ENCODE data around the gene PXDC1.

The PXDC1 gene

DNA sequence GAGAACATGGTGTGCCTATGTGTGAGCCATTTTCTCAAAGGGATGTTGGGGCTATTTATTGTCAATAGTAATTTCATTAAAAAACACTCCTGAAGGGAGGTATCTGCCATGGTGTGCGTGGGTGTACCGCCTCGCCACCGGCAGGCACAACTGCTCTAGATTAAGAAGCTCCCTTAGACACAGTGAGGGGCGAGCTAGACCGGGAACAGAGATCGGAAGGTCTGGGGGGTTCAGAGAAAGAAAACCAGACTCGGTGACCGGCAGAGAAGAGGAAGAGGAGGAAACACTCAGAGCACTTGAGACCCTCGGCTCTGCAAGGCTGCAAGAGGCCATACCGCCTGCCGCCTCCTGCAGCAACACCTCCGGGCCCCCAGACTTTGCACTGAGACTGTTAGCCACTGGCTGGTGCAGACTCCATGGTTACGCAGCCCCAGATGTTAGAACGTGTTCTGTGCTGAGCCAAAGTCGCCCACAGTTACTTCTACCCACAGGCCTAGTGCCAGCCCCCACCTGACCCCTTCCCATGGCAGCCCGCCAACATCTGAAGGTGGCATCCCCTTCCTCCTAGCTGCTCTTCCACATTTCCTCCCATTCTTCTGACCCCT is 18.1 kb downstream of the PXDC1 start:
- TF ChIP-seq CTCF (conservative IDR thresholded peaks at IDR 0.05; ENCODE audit: low read length): no peak
- no peak for DNase-seq (ENCODE audit: low read depth)
- H3K4me3 ChIP-seq (ENCODE audit: low read length): no peak overlapping the region

DNA sequence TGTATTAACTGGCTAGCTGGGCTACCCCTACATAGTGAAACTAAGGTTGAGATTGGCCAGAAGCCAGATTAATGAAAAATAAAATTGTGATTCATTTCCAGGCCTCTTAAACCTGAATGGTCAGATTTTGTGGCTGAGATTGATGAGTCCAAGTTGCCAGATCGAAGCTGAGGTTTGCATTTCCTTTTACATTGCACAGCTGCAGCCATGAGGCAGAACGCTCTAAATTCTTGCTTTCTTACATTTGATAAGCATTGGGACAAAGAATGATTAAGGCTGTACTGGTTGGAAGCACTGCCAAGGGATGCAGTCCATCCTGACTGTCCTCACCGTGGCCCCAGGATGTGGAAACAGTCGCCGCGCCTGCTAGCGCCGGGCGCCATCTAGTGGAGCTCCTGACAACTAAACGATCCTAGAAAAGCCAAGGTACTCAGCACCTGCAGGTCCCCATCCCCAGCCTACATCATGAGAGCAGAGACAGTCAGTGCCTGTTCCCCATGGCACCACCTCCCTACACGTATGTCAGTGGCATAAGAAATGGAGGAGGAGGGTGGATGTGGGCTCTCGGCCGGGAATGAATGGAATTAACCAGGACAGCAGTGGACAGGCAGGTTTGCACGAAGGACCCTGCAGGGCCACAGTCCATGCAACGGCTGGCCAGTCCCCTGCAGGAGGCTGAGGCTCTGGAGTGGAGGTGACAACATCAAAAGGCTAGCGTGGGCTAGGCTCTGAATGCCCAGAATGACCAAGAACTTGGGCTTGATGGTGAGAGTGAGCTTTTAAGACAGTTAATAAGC is 19.0 kb downstream of the PXDC1 start:
- H3K4me3 ChIP-seq (ENCODE audit: low read length): no peak overlapping the region
- peak; percentile 87 for TF ChIP-seq CTCF (conservative IDR thresholded peaks at IDR 0.05; ENCODE audit: low read length)
- DNase-seq (ENCODE audit: low read depth): peak; percentile 82

DNA sequence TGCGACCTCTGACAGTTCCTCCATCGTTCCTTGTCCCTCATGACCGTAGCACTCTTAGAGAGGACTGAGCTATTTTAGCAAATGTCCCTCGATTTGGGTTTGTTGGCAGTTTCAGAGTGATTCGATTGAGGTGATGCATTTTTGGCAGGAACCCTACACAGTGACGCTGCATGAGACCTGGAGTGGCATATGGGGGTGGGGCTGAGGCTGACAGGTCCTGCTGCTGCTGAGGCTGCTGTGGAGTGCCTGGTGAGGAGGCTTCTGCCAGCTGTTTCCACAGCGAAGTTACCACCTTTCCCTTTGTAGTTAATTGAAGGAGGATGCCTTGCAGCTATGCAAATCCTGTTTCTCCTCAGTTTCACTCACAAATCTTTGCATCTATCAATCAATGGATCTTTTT is 19.8 kb downstream of the PXDC1 start:
- no peak for TF ChIP-seq CTCF (conservative IDR thresholded peaks at IDR 0.05; ENCODE audit: low read length)
- H3K4me3 ChIP-seq (ENCODE audit: low read length): no peak overlapping the region
- DNase-seq (ENCODE audit: low read depth): no peak

GRCh38 chr6:3729603-3730344 is 21.7 kb downstream of the PXDC1 start:
- no peak for TF ChIP-seq CTCF (conservative IDR thresholded peaks at IDR 0.05; ENCODE audit: low read length)
- no peak overlapping the region for H3K4me3 ChIP-seq (ENCODE audit: low read length)
- no peak for DNase-seq (ENCODE audit: low read depth)

GRCh38 chr6:3727593-3728108 is 23.9 kb downstream of the PXDC1 start:
- no peak for DNase-seq (ENCODE audit: low read depth)
- H3K4me3 ChIP-seq (ENCODE audit: low read length): no peak overlapping the region
- TF ChIP-seq CTCF (conservative IDR thresholded peaks at IDR 0.05; ENCODE audit: low read length): no peak

- no peak overlapping the region for H3K4me3 ChIP-seq (ENCODE audit: low read length)
- TF ChIP-seq CTCF (conservative IDR thresholded peaks at IDR 0.05; ENCODE audit: low read length): no peak
- DNase-seq (ENCODE audit: low read depth): no peak
Observed at GRCh38 chr6:3727036-3727435, 24.5 kb downstream of the PXDC1 start.

Data from AG10803 (cell line).